T47D (cell line): ENCODE data around the gene EMILIN1.
A peak's percentile ranks its signal among the peaks of the same experiment; 100 is the strongest.
"Not testable (repeated sequence)": the region's sequence is repeated elsewhere in the genome, so short reads cannot be mapped to it uniquely, and the experiment has no call there.

Source experiments
- DNase-seq, 2 experiments: peaks; one replicate each; pipeline versions ENCODE4 v3.0.0 to v3.0.0-alpha.2; 2011 to 2012; ENCODE audit warnings: low read depth in 1 of 2, low spot score in 1 of 2
- JUND ChIP-seq: IDR thresholded peaks from 2 replicates; pipeline ENCODE4 v1.6.1; 2012; ENCODE audit warnings: low read depth
- in situ Hi-C: cut with HindIII; loops from 2 replicates; pipeline ENCODE4 v1.10.0; 2016; ENCODE audit warnings: low sequenced_read_pairs, low pct_unique_long_range_greater_than_20kb

Gene EMILIN1

DNA sequence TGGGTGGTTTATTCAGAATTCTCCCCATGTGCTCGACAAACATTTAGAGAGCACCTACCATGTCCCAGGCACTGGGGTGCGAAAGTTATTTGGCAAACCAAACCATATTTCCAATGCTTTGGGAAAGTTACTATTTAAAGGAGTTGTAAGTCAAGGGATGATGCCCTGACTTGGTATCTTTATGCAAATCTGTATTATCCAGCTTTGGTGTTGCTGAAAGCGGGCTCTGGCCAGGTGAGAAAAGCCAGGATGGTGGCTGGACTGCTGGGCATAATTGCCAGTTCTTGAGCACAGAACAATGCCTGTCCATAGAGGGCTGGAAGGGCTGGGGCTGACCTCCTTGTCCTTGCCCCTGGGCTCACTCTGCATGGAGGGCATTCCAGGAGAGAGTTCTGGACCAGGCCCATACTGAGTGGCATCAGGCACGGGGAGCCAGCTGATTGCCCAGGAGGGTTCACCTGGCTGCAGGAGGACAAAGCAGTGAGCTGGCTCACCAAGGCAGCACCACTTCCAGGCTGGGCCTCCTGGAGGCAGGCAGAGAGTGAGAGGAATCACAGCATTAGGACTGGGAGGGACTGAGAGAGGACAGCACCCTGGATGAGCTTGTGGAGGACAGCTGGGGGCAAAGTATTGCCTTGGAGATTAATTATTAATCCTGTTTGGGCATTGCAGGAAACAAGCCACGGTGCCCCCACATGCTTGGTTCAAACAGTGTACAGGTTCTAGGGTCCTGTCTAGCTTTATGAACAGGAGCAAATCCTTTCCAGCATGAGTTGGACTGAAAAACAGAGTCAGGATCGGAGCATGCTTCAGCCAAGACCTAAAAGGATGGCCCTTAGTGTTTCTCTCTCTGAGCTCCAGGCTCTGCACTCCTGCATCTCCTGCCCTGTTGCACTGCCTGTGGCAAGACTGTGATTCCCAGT, 15.3 kb downstream of the EMILIN1 start:
- in situ Hi-C loops: no loop called here
- TF ChIP-seq JUND: no peak
- DNase-seq: no peak

GRCh38 chr2:27094353-27094984, 16.1 kb downstream of the EMILIN1 start:
- TF ChIP-seq JUND: no peak
- in situ Hi-C loops: no loop called here
- DNase-seq: no peak

DNA sequence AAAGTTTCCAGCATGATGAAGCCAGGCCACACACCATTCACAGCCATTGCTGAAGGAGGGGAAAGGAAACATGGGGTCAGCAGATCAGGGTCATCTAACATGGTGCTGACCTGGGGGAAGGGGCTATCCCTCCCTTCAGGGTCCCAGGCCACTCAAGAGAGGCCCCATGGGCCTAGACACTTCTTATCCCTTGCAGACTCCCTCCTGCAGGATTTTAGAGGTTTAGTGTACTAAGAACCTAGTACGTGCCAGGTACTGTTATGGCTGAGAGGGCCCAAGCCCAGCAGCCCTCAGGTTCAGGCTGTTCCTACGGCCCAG, 17.0 kb downstream of the EMILIN1 start:
- DNase-seq: no peak
- no peak for TF ChIP-seq JUND
- in situ Hi-C loops: no loop called here

DNA sequence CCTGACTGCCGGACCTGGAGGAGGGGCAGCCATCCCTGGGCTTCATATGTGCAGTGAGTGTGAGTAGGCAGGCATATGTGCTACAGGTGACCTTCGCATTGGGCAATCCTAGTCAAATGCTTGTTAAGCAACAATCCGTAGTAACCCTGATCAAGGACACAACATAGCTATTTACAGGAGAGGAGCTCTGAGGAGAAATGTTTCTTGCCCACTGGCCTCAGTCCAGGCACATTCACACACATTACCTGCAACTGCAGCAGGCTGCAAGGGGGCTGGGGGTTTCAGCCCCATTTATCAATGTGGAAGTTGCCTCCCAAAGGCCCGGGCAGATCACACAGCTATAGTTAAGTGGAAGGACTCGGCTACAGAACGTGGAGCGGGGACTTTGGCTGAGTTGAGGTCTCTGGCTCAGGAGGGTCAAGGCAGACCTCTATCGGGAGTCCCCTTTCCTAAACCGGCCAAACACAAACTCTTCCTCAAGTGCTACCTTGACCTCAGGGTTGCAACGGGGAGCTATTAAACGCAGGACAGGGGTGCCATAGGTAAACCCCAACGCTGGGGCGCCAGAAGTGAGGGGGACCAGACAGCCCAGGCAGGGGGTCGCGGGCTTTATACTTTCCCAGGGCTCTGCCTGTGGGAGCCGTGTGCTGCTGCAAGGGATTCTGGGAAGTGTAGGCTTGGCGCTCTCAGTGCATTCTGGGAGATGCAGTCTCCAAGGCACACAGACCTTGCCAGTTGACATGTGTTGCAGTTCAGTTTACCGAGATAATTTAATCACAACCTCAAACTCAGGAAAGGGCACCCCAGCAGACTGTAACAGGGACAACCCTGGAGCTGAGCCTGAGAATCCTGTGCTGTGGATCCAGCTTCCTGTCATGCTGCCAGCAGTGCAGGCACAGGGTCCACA, 17.6 kb downstream of the EMILIN1 start:
- DNase-seq: peak; percentile 64 to 72
- in situ Hi-C loops: no loop called here
- no peak for TF ChIP-seq JUND

DNA sequence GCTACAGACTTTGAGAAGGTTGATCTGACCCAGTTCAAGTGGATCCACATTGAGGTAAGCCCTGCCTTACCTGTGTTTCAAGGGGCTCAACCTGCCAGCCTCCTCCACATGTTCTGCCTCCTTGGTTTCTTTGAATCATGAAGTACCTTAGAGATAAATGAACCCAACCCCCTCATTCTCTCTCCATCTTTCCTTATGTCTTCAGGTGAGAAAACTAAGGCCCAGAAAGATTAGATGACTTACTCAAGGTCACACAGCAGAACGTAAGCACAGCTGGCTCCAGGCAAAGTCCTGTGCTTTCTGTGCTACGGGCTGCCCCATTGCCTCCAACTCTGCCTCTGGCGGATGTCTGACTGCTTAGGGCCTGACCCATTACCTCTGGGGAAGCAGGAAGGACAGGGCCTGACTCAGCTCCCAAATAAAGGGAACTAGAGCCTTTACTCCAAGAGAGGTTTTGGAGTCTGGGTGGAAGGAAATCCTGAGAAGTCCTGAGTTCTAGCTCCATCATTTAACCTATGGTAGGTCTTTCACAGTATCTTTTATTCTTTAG, 18.4 kb downstream of the EMILIN1 start:
- in situ Hi-C loops: no loop called here
- TF ChIP-seq JUND: no peak
- no peak for DNase-seq

DNA sequence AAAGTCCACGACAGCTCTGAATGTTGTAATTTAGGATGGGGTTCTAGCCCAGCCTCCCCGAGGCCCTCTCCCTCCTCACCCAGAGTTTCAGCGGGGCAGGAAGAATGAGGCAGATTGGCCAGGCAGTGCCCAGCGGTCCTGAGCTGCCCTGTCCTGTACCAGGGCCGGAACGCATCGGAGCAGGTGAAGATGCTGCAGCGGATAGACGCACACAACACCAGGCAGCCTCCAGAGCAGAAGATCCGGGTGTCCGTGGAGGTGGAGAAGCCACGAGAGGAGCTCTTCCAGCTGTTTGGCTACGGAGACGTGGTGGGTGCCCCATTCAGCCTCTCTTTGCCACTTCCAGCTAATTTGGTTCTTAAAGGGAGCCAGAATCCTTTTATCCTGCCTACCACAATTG, 18.9 kb downstream of the EMILIN1 start:
- in situ Hi-C loops: no loop called here
- TF ChIP-seq JUND: no peak
- DNase-seq: no peak

DNA sequence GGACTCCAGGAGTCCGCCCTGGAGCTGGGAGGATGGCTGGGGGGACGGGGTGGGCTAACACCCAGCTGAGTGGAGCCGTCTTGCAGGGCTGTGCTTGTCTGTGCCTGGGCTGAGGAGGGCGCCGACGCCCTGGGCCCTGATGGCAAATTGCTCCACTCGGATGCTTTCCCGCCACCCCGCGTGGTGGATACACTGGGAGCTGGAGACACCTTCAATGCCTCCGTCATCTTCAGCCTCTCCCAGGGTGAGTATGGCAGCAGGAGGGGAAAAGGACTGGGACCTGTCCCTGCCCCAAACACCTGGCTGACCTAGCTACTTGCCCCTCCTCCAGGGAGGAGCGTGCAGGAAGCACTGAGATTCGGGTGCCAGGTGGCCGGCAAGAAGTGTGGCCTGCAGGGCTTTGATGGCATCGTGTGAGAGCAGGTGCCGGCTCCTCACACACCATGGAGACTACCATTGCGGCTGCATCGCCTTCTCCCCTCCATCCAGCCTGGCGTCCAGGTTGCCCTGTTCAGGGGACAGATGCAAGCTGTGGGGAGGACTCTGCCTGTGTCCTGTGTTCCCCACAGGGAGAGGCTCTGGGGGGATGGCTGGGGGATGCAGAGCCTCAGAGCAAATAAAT, 21.0 kb downstream of the EMILIN1 start:
- DNase-seq: no peak
- TF ChIP-seq JUND: no peak
- in situ Hi-C loops: no loop called here

GRCh38 chr2:27100036-27100435, 21.6 kb downstream of the EMILIN1 start:
- in situ Hi-C loops: no loop called here
- TF ChIP-seq JUND: no peak
- DNase-seq: no peak

DNA sequence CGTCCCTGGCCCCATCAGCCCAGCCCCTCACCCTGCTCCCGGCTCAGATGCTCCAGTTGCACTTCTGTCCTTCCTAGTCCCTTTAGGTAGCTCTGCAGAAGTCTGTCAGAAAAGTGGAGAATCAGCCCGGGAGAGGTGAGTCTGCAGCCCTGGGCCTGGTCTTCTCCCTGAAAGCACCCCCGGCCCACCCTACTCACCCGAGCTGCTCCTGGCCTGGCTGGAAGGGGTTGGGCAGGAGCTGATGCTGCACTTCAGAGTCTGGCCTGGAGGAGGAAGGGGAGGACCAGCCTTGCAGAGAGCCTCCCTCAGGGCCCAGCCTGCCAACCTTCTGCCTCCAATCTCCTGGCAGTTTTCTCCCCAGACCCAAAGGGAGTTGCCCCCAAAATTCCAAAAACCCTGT, 23.9 kb downstream of the EMILIN1 start:
- TF ChIP-seq JUND: no peak
- in situ Hi-C loops: no loop called here
- no peak for DNase-seq

DNA sequence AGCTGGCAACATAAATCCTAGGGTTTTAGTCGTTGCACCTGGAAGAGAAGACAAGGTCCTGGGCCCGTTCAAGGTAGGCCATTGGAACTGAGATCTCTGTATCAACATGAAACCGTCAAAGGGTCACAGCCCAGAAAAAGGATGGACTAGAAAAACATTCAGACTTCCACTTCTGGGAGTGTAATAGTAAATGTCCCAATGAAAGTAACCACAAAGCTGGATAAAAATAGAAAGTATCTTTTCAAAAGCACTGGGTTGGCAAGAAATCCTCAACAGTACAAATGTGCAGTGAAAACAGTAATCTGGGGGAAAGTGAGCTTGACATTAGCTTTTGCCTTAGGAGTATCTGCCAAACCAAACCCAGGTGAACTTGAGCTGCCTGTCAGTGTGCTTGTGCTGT, 27.6 kb downstream of the EMILIN1 start:
- DNase-seq: no peak
- no peak for TF ChIP-seq JUND
- in situ Hi-C loops: no loop called here

GRCh38 chr2:27108221-27108620, 29.8 kb downstream of the EMILIN1 start:
- TF ChIP-seq JUND: no peak
- in situ Hi-C loops: no loop called here
- DNase-seq: no peak

GRCh38 chr2:27109083-27109482, 30.7 kb downstream of the EMILIN1 start:
- DNase-seq: no peak
- TF ChIP-seq JUND: no peak
- in situ Hi-C loops: no loop called here

GRCh38 chr2:27110603-27111352, 32.4 kb downstream of the EMILIN1 start:
- in situ Hi-C loops, DNase-seq: not testable (repeated sequence)

DNA sequence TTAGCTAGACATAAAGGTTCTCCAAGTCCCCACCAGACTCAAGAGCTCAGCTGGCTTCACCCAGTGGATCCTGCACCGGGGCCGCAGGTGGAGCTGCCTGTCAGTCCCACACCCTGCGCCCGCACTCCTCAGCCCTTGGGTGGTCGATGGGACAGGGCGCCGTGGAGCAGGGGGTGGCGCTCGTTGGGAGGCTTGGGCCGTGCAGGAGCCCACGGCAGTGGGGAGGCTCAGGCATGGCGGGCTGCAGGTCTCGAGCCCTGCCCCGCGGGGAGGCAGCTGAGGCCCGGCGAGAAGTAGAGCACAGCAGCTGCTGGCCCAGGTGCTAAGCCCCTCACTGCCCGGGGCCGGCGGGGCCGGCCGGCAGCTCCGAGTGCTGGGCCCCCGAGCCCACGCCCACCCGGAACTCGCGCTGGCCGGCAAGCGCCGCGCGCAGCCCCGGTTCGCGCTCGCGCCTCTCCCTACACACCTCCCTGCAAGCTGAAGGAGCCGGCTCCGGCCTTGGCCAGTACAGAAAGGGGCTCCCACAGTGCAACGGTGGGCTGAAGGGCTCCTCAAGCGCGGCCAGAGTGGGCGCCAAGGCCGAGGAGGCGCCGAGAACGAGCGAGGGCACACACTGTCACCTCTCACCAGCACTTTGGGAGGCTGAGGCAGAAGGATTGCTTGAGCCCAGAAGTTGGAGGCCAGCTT, 33.1 kb downstream of the EMILIN1 start:
- in situ Hi-C loops, DNase-seq: not testable (repeated sequence)
